Upper lobe of left lung (tissue), 4 donors: Measurements from ENCODE around the gene NPHP1.

Experiments
- EP300 ChIP-seq, 4 donors: sonication (generic); formaldehyde crosslinking; IDR thresholded peaks; one replicate each; pipeline ENCODE4 v1.5.1; 2017; ENCODE audit warnings: antibody characterized with exemption in 4 of 4, control low read depth in 2 of 4
- POLR2A ChIP-seq, 4 donors: fragments of 450-650 bp; IDR thresholded peaks; one replicate each; pipeline ENCODE4 v1.5.1; 2016 to 2017; ENCODE audit warnings: antibody characterized with exemption in 4 of 4, mild to moderate bottlenecking in 2 of 4
- POLR2AphosphoS5 ChIP-seq, 2 donors: sonication (generic); formaldehyde crosslinking; IDR thresholded peaks; one replicate each; pipeline ENCODE4 v1.5.1; 2017; ENCODE audit warnings: antibody characterized with exemption in 2 of 2
- TF ChIP-seq, protein P1 (sequence below), 6 experiments: fragments of 450-650 bp in 4 of 6; fragments of 200-600 bp in 2 of 6; sonication (generic) in 2 of 6; IDR thresholded peaks; one replicate each; pipeline ENCODE4 v1.5.1; 2016 to 2019; ENCODE audit warnings: antibody characterized with exemption in 6 of 6

DNA sequence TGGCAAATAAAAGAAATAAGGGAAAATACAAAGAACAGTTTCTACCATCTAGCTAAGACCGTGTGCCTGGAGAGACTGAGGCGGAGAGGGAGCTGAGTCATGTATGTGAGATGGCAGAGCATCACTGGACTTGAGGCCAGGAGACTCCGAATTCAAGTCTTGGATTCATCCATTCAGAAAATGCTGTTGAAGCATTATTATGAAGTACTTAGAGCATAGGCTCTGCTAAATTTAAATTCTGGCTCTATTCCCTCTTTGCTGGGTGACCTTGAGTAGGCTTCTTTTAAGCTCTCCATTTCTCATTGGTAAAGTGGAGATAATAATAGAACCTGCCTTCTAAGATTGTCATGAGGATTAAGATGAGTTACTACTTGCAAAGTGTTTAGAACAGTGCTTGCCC is 34.7 kb downstream of the NPHP1 start:
- TF ChIP-seq, protein P1, sequence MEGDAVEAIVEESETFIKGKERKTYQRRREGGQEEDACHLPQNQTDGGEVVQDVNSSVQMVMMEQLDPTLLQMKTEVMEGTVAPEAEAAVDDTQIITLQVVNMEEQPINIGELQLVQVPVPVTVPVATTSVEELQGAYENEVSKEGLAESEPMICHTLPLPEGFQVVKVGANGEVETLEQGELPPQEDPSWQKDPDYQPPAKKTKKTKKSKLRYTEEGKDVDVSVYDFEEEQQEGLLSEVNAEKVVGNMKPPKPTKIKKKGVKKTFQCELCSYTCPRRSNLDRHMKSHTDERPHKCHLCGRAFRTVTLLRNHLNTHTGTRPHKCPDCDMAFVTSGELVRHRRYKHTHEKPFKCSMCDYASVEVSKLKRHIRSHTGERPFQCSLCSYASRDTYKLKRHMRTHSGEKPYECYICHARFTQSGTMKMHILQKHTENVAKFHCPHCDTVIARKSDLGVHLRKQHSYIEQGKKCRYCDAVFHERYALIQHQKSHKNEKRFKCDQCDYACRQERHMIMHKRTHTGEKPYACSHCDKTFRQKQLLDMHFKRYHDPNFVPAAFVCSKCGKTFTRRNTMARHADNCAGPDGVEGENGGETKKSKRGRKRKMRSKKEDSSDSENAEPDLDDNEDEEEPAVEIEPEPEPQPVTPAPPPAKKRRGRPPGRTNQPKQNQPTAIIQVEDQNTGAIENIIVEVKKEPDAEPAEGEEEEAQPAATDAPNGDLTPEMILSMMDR (IDR thresholded peaks at IDR 0.05) = no peak
- TF ChIP-seq POLR2AphosphoS5 (IDR thresholded peaks at IDR 0.05) (no peak), POLR2A (IDR thresholded peaks at IDR 0.05) (no peak), EP300 (IDR thresholded peaks at IDR 0.05) (no peak)
